GM18868 (cell line): ENCODE data around the gene HSP90AB1.
A peak's percentile ranks its signal among the peaks of the same experiment; 100 is the strongest.

Source experiments
- ATAC-seq: cut with Tn5 transposase; IDR thresholded peaks from one replicate; pipeline ENCODE4 v1.9.1; 2021; ENCODE audit warnings: mild to moderate bottlenecking, moderate library complexity; ENCODE audit not compliant: unreplicated experiment

Gene HSP90AB1

GRCh38 chr6:44246663-44247337 lies at the start of gene HSP90AB1:
HSP90AB1 (plus strand) TSS chr6:44247101; CDS start chr6:44248630, 1,529 bp downstream.
- ATAC-seq, result peak; percentile 70

DNA sequence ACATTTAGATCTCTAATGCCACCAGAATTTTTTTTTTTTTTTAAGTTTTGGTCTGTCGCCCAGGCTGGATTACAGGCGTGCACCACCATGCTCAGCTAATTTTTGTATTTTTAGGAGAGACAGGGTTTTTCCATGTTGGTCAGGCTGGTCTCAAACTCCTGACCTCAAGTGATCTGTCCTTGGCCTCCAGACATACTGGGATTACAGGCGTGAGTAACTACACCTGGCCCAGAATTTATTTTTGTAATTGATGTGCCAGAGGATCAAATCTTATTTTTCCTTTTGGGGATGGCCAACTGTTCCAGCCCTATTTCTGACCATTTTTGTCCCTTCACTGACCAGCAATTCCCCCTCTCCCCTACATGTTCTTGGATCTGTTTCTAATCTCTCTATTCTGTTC lies 48.2 kb upstream of the HSP90AB1 start:
- ATAC-seq, result no peak

DNA sequence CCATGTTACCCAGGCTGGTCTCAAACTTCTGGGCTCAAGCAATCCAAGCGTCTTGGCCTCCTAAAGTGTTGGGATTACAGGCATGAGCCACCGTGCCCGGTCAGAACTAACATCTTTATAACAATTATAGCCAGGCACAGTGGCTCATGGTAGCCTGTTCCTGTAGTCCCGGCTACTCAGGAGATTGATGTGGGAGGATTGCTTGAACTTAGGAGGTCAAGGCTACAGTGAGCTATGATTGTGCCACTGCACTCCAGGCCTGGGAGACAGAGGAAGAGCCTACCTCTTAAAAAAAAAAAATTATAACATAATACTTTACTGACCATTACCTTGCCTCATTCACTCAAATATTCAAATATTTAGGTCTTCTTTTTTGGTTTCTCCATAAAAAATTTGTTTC lies 47.0 kb upstream of the HSP90AB1 start:
- ATAC-seq, result no peak

DNA sequence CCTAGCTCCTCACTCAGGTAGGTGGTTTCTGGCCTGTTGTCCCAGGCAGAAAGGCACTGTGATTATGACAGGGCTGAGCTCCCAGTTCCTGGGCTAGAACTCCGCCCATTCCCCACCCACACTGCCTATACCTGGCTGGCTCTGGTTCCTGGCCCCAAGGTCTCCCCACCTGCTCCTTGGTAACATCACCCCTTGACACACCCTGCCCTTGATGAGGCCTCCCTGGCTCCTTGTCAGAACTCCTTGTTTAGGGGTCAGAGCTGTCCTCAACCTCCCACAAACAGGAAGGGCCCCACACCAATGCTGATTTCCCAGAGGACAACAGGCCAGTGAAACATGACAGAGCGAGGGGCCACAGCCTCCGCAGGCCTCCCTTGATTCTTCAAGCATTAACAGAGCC lies 45.7 kb upstream of the HSP90AB1 start:
- ATAC-seq, result no peak

- ATAC-seq, result no peak
Measured at GRCh38 chr6:44201638-44202303, 45.1 kb upstream of the HSP90AB1 start.

DNA sequence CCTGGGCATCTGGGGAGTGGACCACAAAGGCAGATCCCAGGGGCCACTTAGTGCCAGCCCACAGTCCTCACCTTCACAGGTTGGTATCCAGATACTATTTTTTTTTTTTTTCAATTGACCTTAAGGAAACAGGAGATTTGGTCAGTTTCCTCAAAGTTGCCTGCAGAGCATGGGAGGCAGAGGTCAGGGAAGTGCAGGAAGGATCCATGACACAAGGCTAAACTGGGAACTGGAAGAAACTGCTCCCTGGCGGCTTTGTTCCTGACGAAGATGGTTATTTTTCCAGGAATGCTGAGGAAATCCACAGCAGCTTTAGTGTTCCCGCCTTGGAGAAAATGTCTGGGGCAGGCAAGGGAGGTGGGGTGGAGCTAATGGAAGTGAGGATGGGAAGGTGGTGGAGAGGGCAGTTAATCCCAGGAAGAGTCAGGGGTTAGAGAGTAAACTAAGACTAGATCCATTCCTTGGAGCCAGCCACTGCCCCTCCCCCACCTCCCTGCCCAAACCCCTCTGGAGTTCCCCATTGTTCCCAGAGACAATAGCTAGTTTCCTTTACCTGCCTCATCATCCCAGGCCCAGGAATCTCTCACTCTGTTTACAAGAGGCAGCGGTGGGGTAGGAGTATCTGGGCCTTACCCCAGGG lies 44.4 kb upstream of the HSP90AB1 start:
- no peak for ATAC-seq

- no peak for ATAC-seq
Measured at GRCh38 chr6:44202972-44203750, 43.7 kb upstream of the HSP90AB1 start.

DNA sequence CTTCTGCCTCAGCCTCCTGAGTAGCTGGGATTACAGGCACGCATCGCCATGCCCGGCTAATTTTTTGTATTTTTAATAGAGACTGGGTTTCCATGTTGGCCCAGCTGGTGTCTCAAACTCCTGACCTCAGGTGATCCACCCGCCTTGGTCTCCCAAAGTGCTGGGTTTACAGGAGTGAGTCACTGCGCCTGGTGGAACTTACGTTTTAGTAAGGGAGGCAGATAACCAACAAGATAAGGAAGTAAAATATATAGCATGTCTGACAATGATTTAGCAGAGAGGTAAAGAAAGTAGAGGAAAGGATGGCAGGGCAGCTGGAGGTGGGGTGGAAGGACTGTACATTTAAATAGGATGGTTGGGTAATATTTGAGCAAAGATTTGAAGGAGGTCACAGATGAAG lies 42.9 kb upstream of the HSP90AB1 start:
- ATAC-seq, result no peak

GRCh38 chr6:44207966-44208365 lies 38.9 kb upstream of the HSP90AB1 start:
- ATAC-seq, result no peak

DNA sequence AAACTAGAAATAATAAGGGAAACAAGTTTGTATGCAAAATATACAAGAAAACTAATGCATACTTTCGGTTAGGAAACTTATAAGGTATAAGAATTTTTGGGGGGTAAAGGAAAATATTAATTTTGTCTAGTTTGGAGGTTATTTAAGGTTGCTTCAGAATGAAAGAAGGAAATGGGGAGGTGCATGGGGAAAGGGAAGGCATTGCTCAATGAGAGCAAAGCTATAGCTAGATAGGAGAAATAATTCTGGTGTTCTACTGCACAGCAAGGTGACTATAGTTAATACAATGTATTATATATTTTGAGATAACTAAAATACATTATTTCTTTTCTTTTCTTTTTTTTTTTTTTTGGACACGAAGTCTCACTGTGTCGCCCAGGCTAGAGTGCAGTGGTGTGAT lies 35.6 kb upstream of the HSP90AB1 start:
- ATAC-seq, result no peak

GRCh38 chr6:44214307-44214706 lies 32.6 kb upstream of the HSP90AB1 start:
- ATAC-seq, result no peak

- ATAC-seq, result no peak
Measured at GRCh38 chr6:44216677-44217331, 30.1 kb upstream of the HSP90AB1 start, which contains the start of gene MYMX. MYMX (plus strand) TSS chr6:44216926; CDS start chr6:44217472, 546 bp downstream.

DNA sequence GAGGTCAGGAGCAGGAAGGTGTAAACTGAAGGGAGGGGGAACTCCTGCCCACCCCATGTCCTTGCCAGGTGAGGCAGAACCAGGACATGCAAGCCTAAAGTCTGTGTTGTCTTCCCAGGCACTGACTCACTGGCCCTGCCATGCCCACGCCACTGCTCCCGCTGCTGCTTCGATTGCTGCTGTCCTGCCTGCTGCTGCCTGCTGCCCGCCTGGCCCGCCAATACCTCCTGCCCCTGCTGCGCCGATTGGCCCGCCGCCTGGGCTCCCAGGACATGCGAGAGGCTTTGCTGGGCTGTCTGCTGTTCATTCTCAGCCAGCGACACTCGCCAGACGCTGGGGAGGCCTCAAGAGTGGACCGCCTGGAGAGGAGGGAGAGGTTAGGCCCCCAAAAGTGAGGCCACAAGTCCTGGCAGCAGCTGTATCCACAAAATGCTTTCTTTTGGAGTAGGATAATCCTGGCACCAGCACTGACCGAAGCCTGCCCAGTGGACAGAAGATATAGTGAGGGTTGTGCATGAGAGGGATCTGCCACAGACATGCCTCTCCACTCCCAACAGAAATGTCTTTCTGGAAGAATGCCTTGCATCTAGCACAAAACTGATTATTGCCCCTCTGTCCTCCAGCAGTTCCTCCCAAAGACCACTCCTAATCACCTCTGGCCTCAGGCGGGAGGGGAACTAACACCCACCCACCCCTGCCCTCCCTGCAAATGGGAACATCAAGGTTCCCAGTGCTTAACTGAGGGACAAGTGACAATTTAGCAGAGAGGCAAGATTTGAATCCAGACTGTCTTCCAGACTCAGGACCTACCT lies 29.4 kb upstream of the HSP90AB1 start:
- ATAC-seq, result no peak

DNA sequence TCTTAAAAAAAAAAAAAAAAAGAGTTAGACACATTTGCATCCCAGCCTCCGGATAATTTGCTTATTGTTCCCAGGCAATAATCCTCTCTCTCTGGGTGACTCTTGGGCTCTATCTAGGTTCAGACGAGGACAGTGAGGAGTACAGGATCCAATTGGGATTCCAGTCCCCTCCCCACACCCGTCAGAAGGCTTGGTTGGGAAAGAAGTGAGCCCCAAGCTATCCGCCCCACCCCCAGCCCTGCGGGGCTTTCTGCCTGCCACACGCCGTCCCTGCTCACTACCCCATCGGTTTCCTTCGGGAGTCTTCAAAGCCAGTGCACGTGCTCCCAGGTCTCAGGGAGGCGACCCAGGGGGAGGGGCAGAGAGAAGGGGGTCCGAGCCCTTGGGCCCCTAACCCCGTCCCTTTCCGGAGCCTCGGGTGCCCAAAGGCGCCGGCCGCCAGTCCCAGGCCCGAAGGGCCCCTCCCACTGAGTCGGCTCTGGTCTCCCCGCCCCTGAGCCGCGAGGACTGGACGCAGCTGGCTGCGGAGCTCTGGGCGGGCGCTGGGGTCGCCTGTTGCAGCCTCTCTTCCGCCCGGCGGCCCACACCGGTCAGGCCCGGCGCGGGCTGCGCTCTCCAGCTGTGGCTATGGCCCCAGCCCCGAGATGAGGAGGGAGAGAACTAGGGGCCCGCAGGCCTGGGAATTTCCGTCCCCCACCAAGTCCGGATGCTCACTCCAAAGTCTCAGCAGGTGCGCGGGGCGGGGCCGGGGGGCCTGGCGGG lies 27.7 kb upstream of the HSP90AB1 start:
- peak; percentile 45 for ATAC-seq

DNA sequence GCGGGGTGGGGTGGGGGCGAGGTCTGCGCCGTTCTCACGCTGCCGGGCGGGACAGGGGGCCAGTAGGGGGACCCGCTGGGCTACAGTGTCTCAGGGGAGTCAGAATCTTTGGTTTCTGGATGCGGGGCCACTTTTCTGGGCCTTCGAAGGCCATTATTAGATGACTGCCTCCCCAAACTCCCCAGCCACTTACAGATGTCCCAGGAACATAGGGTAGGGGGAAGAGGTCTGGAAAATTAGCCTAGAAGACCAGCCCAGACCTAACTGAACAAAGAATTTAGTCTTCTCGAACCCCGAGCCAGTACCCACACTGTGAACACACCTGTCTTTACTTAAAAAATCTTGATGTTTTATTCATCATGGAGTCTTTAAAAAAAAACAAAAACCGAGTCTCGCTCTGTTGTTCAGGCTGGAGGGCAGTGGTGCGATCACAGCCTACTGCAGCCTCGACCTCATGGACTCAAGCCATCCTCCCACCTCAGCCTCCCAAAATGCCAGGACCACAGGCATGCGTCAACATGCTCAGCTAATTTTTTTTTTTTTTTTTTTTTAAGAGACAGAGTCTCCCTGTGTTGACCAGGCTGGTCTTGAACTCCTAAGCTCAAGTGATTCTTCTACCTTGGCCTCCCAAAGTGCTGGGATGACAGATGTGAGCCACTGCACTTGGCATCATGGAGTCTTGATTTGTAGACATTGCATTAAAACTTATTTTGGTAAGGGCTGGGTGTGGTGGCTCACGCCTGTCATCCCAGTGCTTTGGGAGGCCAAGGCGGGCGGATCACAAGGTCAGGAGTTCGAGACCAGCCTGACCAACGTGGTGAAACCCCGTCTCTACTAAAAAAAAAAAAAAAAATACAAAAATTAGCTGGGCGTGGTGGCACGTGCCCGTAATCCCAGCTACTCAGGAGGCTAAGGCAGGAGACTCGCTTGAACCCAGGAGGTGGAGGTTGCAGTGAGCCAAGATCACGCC lies 26.8 kb upstream of the HSP90AB1 start:
- no peak for ATAC-seq

DNA sequence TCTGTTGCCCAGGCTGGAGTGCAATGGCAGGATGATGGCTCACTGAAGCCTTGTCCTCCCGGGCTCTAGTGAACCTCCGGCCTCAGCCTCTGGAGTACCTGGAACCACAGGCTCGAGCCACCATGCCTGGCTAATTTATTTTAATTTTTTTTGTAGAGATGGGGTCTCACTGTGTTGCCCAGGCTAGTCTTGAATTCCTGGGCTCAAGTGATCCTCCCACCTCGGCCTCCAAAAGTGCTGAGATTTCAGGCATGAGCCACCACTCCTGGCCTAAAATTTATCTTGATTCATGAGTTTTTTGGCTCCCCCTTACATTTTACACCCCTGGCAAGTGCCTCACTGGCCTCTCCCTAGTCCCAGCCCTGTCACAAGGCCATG lies 26.0 kb upstream of the HSP90AB1 start:
- ATAC-seq, result no peak

DNA sequence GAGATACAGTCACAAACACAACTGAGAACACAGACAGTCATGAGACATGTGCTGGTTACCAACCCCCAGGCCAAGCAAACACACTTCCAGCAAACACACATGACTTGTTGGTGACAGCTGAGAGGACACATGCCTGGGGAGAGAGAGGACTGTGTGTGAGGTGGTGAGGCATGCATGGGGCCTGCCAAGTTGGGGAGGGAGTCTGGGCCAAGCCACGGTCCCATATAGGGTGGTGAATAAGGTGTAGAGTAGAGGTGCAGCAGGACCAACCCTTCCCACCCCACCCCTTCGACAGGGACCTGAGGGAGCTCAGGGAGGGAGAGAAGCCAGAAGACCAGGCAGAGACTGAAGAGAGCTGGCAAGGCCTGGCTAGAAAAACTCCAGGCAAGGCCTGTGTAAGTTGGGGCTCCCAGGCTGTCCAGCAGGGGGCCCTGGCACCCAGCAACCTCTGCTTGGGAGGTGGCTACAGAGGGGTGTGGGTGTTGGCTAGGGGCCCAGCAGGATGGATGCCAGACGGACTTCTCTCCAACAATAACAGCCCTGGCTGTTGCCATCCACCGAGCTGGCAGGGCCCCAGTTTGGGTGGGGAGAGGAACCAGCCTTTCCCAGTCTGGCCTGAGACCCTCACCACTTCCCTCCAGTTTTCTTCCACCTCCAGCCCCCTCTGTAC lies 25.5 kb upstream of the HSP90AB1 start:
- ATAC-seq, result peak; percentile 43

GRCh38 chr6:44221961-44222335 lies 25.0 kb upstream of the HSP90AB1 start:
- no peak for ATAC-seq
